K562 (cell line): ENCODE measurements around the gene CNGA4. TPM values are rescaled to one million over a fixed set of nuclear protein-coding genes. Genes with fewer than 3 reads are reported as not detected.

Source experiments
- ATAC-seq: fragments of 200-7000 bp; cut with Tn5 transposase; 3 replicates; pipeline ENCODE4 v1.9.1; 2020; ENCODE audit warnings: moderate library complexity
- BruUV-seq: library from RNA; stranded (reverse); fragments of 400-500 nt; replicated peaks from 2 replicates; lab custom pipeline; 2021; lab: Mats Ljungman, UMichigan
- CTCF ChIA-PET: fragments of 300-600 bp; formaldehyde crosslinking; extraction: SDS; loops from one replicate; lab custom pipeline; 2021; ENCODE audit warnings: low intra/inter-chr PET ratio; lab: Yijun Ruan, JAX
- POLR2A ChIA-PET: fragments of 300-600, 350-650 bp; sonication (Branson Sonifier 250); formaldehyde crosslinking; extraction: SDS; loops from one replicate; lab custom pipeline; 2021; ENCODE audit warnings: antibody characterized with exemption, inconsistent platforms; lab: Yijun Ruan, JAX
- DNase-seq, 4 experiments: peaks; one replicate each; pipeline versions ENCODE4 v3.0.0 to v3.0.0-alpha.2; 2011 to 2018; ENCODE audit warnings: low spot score in 3 of 4, mixed read lengths in 3 of 4; ENCODE audit errors: extremely low read depth in 1 of 4
- FAIRE-seq: peaks from 2 replicates; lab custom pipeline; 2011; peaks lifted over from hg19 to GRCh38; lab: Jason Lieb, UNC
- H2AFZ ChIP-seq: 2 replicates; pipeline ENCODE4 v1.6.0; 2011; ENCODE audit warnings: low read depth, low read length, control low read depth, inconsistent platforms
- H3K27ac ChIP-seq: fragments of 200-600 bp; 3 replicates; pipeline ENCODE4 v1.8.0; 2011; ENCODE audit warnings: low read depth, mild to moderate bottlenecking, control low read depth, inconsistent platforms, low read length, moderate library complexity, mixed read lengths; ENCODE audit errors: extremely low read depth
- H3K27me3 ChIP-seq, 2 experiments: fragments of 300-600 bp in 1 of 2; 2 replicates in 1 of 2; 3 replicates in 1 of 2; pipeline versions ENCODE4 v1.6.0 to v1.8.0; 2011; ENCODE audit warnings: inconsistent platforms in 2 of 2, low read length in 2 of 2, mild to moderate bottlenecking in 1 of 2, mixed read lengths in 1 of 2, moderate library complexity in 1 of 2; ENCODE audit not compliant: control insufficient read depth in 2 of 2, insufficient read depth in 2 of 2
- H3K36me3 ChIP-seq: fragments of 300-600 bp; 3 replicates; pipeline ENCODE4 v1.8.0; 2011; ENCODE audit warnings: mild to moderate bottlenecking, low read length, inconsistent platforms; ENCODE audit not compliant: control insufficient read depth, insufficient read depth
- H3K4me1 ChIP-seq, 2 experiments: fragments of 200-600 bp in 1 of 2; replicated peaks in 1 of 2; 2 replicates in 1 of 2; 3 replicates in 1 of 2; pipeline versions ENCODE4 v1.5.1 to v1.8.0; 2011; ENCODE audit warnings: inconsistent platforms in 2 of 2, low read length in 2 of 2, mild to moderate bottlenecking in 1 of 2, mixed read lengths in 1 of 2, moderate library complexity in 1 of 2; ENCODE audit not compliant: control insufficient read depth in 2 of 2, insufficient read depth in 2 of 2
- H3K4me2 ChIP-seq: 2 replicates; pipeline ENCODE4 v1.6.1; 2011; ENCODE audit warnings: low read length, control low read depth, inconsistent platforms, mixed read lengths; ENCODE audit not compliant: insufficient read depth
- H3K4me3 ChIP-seq: fragments of 200-600 bp; sonication (generic), shearing (Covaris generic); 2 replicates; pipeline ENCODE4 v1.5.1; 2016; ENCODE audit warnings: control low read depth, inconsistent platforms
- H3K79me2 ChIP-seq: fragments of 200-600 bp; 3 replicates; pipeline ENCODE4 v1.8.0; 2011; ENCODE audit warnings: low read length, inconsistent platforms; ENCODE audit not compliant: control insufficient read depth, insufficient read depth
- H3K9ac ChIP-seq, 2 experiments: 2 replicates each; pipeline versions ENCODE4 v1.6.0 to v1.6.1; 2011; ENCODE audit warnings: low read depth in 2 of 2, low read length in 2 of 2, control low read depth in 1 of 2, inconsistent platforms in 1 of 2, mild to moderate bottlenecking in 1 of 2, mixed read lengths in 1 of 2; ENCODE audit not compliant: insufficient read depth in 1 of 2
- H3K9me1 ChIP-seq: one replicate; pipeline ENCODE4 v1.6.0; 2011; ENCODE audit warnings: inconsistent platforms, mild to moderate bottlenecking, low read length, moderate library complexity; ENCODE audit not compliant: control insufficient read depth, insufficient read depth
- H3K9me3 ChIP-seq: replicated peaks from 2 replicates; pipeline ENCODE4 v1.5.1; 2011; ENCODE audit warnings: low read depth, low read length, inconsistent platforms; ENCODE audit not compliant: control insufficient read depth, insufficient read depth
- H4K20me1 ChIP-seq: replicated peaks from 2 replicates; pipeline ENCODE4 v1.6.1; 2011; ENCODE audit warnings: low read length, inconsistent platforms, mixed read lengths; ENCODE audit not compliant: control insufficient read depth, insufficient read depth
- MYC ChIP-seq, 2 experiments: fragments of 250-450 bp in 1 of 2; sonication (Bioruptor Pico) in 1 of 2; IDR thresholded peaks; 2 replicates each; pipeline versions ENCODE4 v1.5.1 to v1.6.1; 2012 to 2021; ENCODE audit warnings: low read depth in 2 of 2, borderline replicate concordance in 1 of 2, improper control_type of control experiment in 1 of 2, low read length in 1 of 2, mild to moderate bottlenecking in 1 of 2, moderate library complexity in 1 of 2
- NFRKB ChIP-seq: fragments of 450-650 bp; IDR thresholded peaks from 2 replicates; pipeline ENCODE4 v1.6.1; 2016; ENCODE audit warnings: low read depth
- PTBP1 ChIP-seq: fragments of 200-400 bp; formaldehyde crosslinking; IDR thresholded peaks from 2 replicates; pipeline ENCODE4 v1.6.1; 2017; ENCODE audit warnings: low read depth, low read length
- RREB1 ChIP-seq: fragments of 250-450 bp; sonication (Bioruptor Pico); IDR thresholded peaks from 2 replicates; pipeline ENCODE4 v1.4.0; 2020
- SETDB1 ChIP-seq: IDR thresholded peaks from one replicate; pipeline ENCODE4 v1.6.1; 2012; ENCODE audit warnings: low read length, control low read depth, inconsistent platforms
- ZNF133 ChIP-seq: fragments of 250-450 bp; sonication (Bioruptor Pico); IDR thresholded peaks from 2 replicates; pipeline ENCODE4 v1.4.0; 2020; ENCODE audit warnings: mild to moderate bottlenecking
- ZNF311 ChIP-seq: fragments of 250-450 bp; sonication (Bioruptor Pico); IDR thresholded peaks from 2 replicates; pipeline ENCODE4 v1.4.0; 2020; ENCODE audit warnings: mild to moderate bottlenecking, moderate library complexity
- ZSCAN29 ChIP-seq: fragments of 450-650 bp; IDR thresholded peaks from 2 replicates; pipeline ENCODE4 v1.6.1; 2017
- WGBS: fragments of 100-300 bp; shearing (Covaris generic); methylation state at CpG from one replicate; pipeline ENCODE4 v1.1.6; 2016; ENCODE audit warnings: low coverage, mixed read lengths; ENCODE audit not compliant: insufficient coverage; ENCODE audit errors: missing lambda C conversion rate; 5-methylcytosine and 5-hydroxymethylcytosine counted together
- in situ Hi-C: fragments of 300-500 bp; cut with MboI; formaldehyde crosslinking; loops from 4 replicates; pipeline ENCODE4 v1.15.0; 2018; ENCODE audit warnings: inconsistent platforms, mixed read lengths
- intact Hi-C: fragments of 100-400 bp; cut with micrococcal nuclease; formaldehyde crosslinking; loops from 2 replicates; pipeline ENCODE4 v1.14.2; 2022
- polyA plus RNA-seq, 8 experiments: library from polyadenylated mRNA; depleted of rRNA in 4 of 8; stranded (reverse) in 5 of 8; unstranded in 3 of 8; fragments of >200 nt; fragmentation: Nextera tagmentation in 2 of 8; fragmentation: Illumina TruSeq in 1 of 8; extraction: Ambion mirVana in 2 of 8; extraction: Trizol in 1 of 8; gene quantifications; 2 replicates each; pipeline versions ENCODE4 v1.2.1 to v1.2.3, GENCODE V29; 2011 to 2014; ENCODE audit warnings: inconsistent platforms in 1 of 8, missing spikeins in 1 of 8
- total RNA-seq, 7 experiments: library from RNA; depleted of rRNA in 6 of 7; stranded (reverse); fragments of >200 nt in 6 of 7; fragmentation: Illumina TruSeq in 2 of 7; extraction: Trizol in 2 of 7; gene quantifications; 2 replicates each; pipeline versions ENCODE4 v1.2.1 to v1.2.3, GENCODE V29; 2011 to 2021; ENCODE audit warnings: low replicate concordance in 1 of 7
- TF ChIP-seq, protein P1 (sequence below): fragments of 250-450 bp; sonication (Bioruptor Pico); IDR thresholded peaks from 2 replicates; pipeline ENCODE4 v1.4.0; 2020

CNGA4 gene
- total and polyA plus RNA-seq, 9 of the 15 experiments (the other 6 are each of a cell fraction or from before 2014, with no cell fraction given), result 0.04 to 0.09 (median 0.06) TPM; not detected in 6

DNA sequence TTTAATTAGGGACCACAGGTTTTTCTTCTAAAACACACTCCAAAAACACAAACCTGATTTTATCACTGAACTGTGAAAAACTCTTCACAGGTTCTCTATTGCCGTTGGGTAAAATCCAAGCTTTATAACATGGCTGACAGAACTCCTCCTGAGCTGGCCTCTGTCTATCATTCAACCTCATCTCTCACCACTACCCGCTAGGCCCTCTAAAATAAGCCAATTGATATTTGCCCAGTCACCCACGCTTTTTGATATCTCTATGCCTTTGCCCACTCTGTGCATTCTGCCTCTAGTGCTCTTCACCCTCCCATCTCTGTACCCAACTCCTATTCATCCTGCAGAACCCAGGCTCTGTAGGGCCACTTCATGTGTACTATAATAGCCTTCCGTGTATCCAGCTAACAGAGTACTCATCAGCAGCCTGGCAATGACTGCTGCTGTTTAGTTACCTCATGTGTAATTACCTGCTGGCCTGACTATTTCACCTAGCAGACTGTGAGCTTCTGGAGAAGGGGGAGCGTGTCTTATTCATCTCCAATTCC is 1.1 kb upstream of the CNGA4 start:
- H3K9ac ChIP-seq, result no peak overlapping the region
- H3K9me1 ChIP-seq, result no peaks in the 10 kb centered on the region
- H2AFZ ChIP-seq, result no peak overlapping the region
- no peak overlapping the region for H3K27ac ChIP-seq
- no peaks in the 10 kb centered on the region for H3K36me3 ChIP-seq
- H3K27me3 ChIP-seq, result peaks cover 3 to 31% of the 10 kb centered on the region in 2 experiments; a peak in 4 of 5 replicates
- FAIRE-seq, result no peak
- ChIA-PET CTCF (no interaction called here), POLR2A (interaction anchor here (0.7 kb wide), 1 partner anchor 12 kb away, joined by 3 read pairs; no protein-coding TSS in a partner anchor)
- no peaks in the 10 kb centered on the region for H4K20me1 ChIP-seq
- WGBS, result 24% methylated on average over 5 of the region's 5 CpGs
- no peaks in the 10 kb centered on the region for H3K9me3 ChIP-seq
- peaks cover 17% of the 10 kb centered on the region for H3K79me2 ChIP-seq
- no peak overlapping the region for H3K4me3 ChIP-seq
- TF ChIP-seq MYC (IDR thresholded peaks at IDR 0.05; ENCODE audit: low read depth, low read length) (no peak), MYC (CRISPR knock-in tag; IDR thresholded peaks at IDR 0.05; ENCODE audit: borderline replicate concordance, low read depth) (no peak)
- TF ChIP-seq, all 486 proteins: peak for 0
- DNase-seq, result no peak
- peaks cover 9% of the 10 kb centered on the region in 2 experiments; a peak in 3 of 5 replicates for H3K4me1 ChIP-seq
- in situ Hi-C loops (no loop called here), intact Hi-C loops (no loop called here)
- no peak overlapping the region for H3K4me2 ChIP-seq
- no TSS peak for BruUV-seq
- no peak for ATAC-seq

- CTCF ChIA-PET, result no interaction called here
- DNase-seq, result no peak
- POLR2A ChIA-PET, result no interaction called here
- H3K79me2 ChIP-seq, result no peaks in the 10 kb centered on the region
- 57% methylated on average over 28 of the region's 28 CpGs for WGBS
- peaks cover 2 to 9% of the 10 kb centered on the region in 2 experiments; a peak in 3 of 5 replicates for H3K4me1 ChIP-seq
- H3K4me2 ChIP-seq, result no peak overlapping the region
- H3K9me1 ChIP-seq, result no peaks in the 10 kb centered on the region
- intact Hi-C loops (no loop called here), in situ Hi-C loops (no loop called here)
- H4K20me1 ChIP-seq, result no peaks in the 10 kb centered on the region
- H3K36me3 ChIP-seq, result no peaks in the 10 kb centered on the region
- H3K9me3 ChIP-seq, result no peaks in the 10 kb centered on the region
- no peak overlapping the region for H3K4me3 ChIP-seq
- no peak for FAIRE-seq
- H3K27me3 ChIP-seq, result peaks cover 13 to 51% of the 10 kb centered on the region in 2 experiments; a peak in 4 of 5 replicates
- no peak overlapping the region for H3K9ac ChIP-seq
- H2AFZ ChIP-seq, result no peak overlapping the region
- H3K27ac ChIP-seq, result no peak overlapping the region
- no peak for ATAC-seq
- BruUV-seq, result no TSS peak
- TF ChIP-seq ZNF133 (no peak), PTBP1 (no peak), SETDB1 (no peak), NFRKB (no peak), ZSCAN29 (no peak), ZNF311 (CRISPR knock-in tag) (no peak), RREB1 (CRISPR knock-in tag) (no peak)
- TF ChIP-seq, protein P1, sequence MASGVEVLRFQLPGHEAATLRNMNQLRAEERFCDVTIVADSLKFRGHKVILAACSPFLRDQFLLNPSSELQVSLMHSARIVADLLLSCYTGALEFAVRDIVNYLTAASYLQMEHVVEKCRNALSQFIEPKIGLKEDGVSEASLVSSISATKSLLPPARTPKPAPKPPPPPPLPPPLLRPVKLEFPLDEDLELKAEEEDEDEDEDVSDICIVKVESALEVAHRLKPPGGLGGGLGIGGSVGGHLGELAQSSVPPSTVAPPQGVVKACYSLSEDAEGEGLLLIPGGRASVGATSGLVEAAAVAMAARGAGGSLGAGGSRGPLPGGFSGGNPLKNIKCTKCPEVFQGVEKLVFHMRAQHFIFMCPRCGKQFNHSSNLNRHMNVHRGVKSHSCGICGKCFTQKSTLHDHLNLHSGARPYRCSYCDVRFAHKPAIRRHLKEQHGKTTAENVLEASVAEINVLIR (CRISPR knock-in tag), result no peak
Observed at GRCh38 chr11:6240139-6240538, 1.2 kb downstream of the CNGA4 start.
